Sigmoid colon (tissue), 7 donors: ENCODE data around the gene TGFBR1. TPM values are rescaled to one million over a fixed set of nuclear protein-coding genes. Genes with fewer than 3 reads are reported as not detected.
A peak's percentile ranks its signal among the peaks of the same experiment; 100 is the strongest.

ENCODE experiments used
- DNase-seq: peaks from one replicate; pipeline ENCODE4 v3.0.0-alpha.2; 2019
- H3K27ac ChIP-seq, 4 donors: fragments of 200-600 bp; sonication (generic); one replicate each; pipeline ENCODE4 v1.5.1; 2016 to 2019; ENCODE audit warnings: mild to moderate bottlenecking in 1 of 4
- H3K27me3 ChIP-seq, 3 donors: fragments of 200-600 bp; sonication (generic); one replicate each; pipeline ENCODE4 v1.5.1; 2019; ENCODE audit warnings: mild to moderate bottlenecking in 1 of 3
- H3K36me3 ChIP-seq, 4 donors: fragments of 200-600 bp; sonication (generic); one replicate each; pipeline ENCODE4 v1.5.1; 2016 to 2019
- H3K4me1 ChIP-seq, 4 donors: fragments of 200-600 bp; sonication (generic); one replicate each; pipeline ENCODE4 v1.5.1; 2017 to 2019
- H3K4me3 ChIP-seq, 4 donors: fragments of 200-600 bp; sonication (generic); one replicate each; pipeline ENCODE4 v1.5.1; 2017 to 2019; ENCODE audit warnings: mild to moderate bottlenecking in 2 of 4, moderate library complexity in 1 of 4
- H3K9me3 ChIP-seq, 4 donors: fragments of 200-600 bp in 3 of 4; sonication (generic) in 3 of 4; one replicate each; pipeline versions ENCODE4 v1.5.1 to v1.6.1; 2013 to 2019
- EP300 ChIP-seq, 4 donors: sonication (generic); formaldehyde crosslinking; IDR thresholded peaks; one replicate each; pipeline ENCODE4 v1.6.1; 2017; ENCODE audit warnings: antibody characterized with exemption in 4 of 4
- POLR2A ChIP-seq, 2 donors: fragments of 450-650 bp; IDR thresholded peaks; one replicate each; pipeline ENCODE4 v1.6.1; 2016; ENCODE audit warnings: antibody characterized with exemption in 2 of 2, mild to moderate bottlenecking in 2 of 2, moderate library complexity in 2 of 2
- POLR2AphosphoS5 ChIP-seq, 4 donors: sonication (generic); formaldehyde crosslinking; IDR thresholded peaks; one replicate each; pipeline ENCODE4 v1.6.1; 2017; ENCODE audit warnings: antibody characterized with exemption in 4 of 4
- WGBS, 2 donors: extraction: QIAGEN DNeasy Blood & Tissue Kit; methylation state at CpG; one replicate each; pipeline ENCODE4 v1.1.7; 2013; 5-methylcytosine and 5-hydroxymethylcytosine counted together
- intact Hi-C: fragments of 100-400 bp; cut with DNase I; formaldehyde crosslinking; loops from one replicate; pipeline ENCODE4 v1.15.1; 2023
- polyA plus RNA-seq, 3 donors: library from polyadenylated mRNA; stranded (reverse); fragments of 200-250 nt; gene quantifications; one replicate each; pipeline ENCODE4 v1.2.3, GENCODE V29; 2013
- total RNA-seq, 4 donors: library from RNA; depleted of rRNA; stranded (reverse); fragments of >200 nt; gene quantifications; one replicate each; pipeline ENCODE4 v1.1.0, GENCODE V29; 2016
- TF ChIP-seq, protein P1 (sequence below), 4 experiments: fragments of 450-650 bp in 3 of 4; fragments of 200-600 bp in 1 of 4; IDR thresholded peaks; one replicate each; pipeline ENCODE4 v1.5.1; 2016 to 2019; ENCODE audit warnings: antibody characterized with exemption in 4 of 4, mild to moderate bottlenecking in 3 of 4, moderate library complexity in 2 of 4
- donor health status: healthy with polysubstance abuse.
- donor health status: Bipolar disorder and iron deficiency.
- donor health status: healthy.

Gene TGFBR1
- total and polyA plus RNA-seq, 7 donors = 3.9 to 84.3 (median 48.4) TPM

GRCh38 chr9:99078717-99079116 lies 26.2 kb upstream of the TGFBR1 start:
- H3K27ac ChIP-seq = no peak overlapping the region
- intact Hi-C loops = no loop called here

GRCh38 chr9:99079542-99079941 lies 25.4 kb upstream of the TGFBR1 start:
- H3K4me1 ChIP-seq = peaks cover 0 to 8% (median 5%) of the 10 kb centered on the region in 4 donors
- TF ChIP-seq POLR2A (IDR thresholded peaks at IDR 0.05) = no peak
- TF ChIP-seq EP300 (IDR thresholded peaks at IDR 0.05) = no peak
- TF ChIP-seq, protein P1, sequence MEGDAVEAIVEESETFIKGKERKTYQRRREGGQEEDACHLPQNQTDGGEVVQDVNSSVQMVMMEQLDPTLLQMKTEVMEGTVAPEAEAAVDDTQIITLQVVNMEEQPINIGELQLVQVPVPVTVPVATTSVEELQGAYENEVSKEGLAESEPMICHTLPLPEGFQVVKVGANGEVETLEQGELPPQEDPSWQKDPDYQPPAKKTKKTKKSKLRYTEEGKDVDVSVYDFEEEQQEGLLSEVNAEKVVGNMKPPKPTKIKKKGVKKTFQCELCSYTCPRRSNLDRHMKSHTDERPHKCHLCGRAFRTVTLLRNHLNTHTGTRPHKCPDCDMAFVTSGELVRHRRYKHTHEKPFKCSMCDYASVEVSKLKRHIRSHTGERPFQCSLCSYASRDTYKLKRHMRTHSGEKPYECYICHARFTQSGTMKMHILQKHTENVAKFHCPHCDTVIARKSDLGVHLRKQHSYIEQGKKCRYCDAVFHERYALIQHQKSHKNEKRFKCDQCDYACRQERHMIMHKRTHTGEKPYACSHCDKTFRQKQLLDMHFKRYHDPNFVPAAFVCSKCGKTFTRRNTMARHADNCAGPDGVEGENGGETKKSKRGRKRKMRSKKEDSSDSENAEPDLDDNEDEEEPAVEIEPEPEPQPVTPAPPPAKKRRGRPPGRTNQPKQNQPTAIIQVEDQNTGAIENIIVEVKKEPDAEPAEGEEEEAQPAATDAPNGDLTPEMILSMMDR (IDR thresholded peaks at IDR 0.05) = no peak
- no peak for TF ChIP-seq POLR2AphosphoS5 (IDR thresholded peaks at IDR 0.05)
- H3K9me3 ChIP-seq = no peaks in the 10 kb centered on the region
- no peaks in the 10 kb centered on the region for H3K36me3 ChIP-seq
- 87 to 93% methylated on average over 3 of the region's 3 CpGs for WGBS, 2 donors
- H3K4me3 ChIP-seq = no peak overlapping the region
- peak; percentile 19 for DNase-seq
- no peak overlapping the region for H3K27ac ChIP-seq
- H3K27me3 ChIP-seq = no peaks in the 10 kb centered on the region
- intact Hi-C loops = no loop called here

More at GRCh38 chr9:99078717-99079116, 26.2 kb upstream of the TGFBR1 start:
- 82% methylated on average over 2 of the region's 2 CpGs for WGBS, 2 donors
- no peaks in the 10 kb centered on the region for H3K36me3 ChIP-seq
- no peaks in the 10 kb centered on the region for H3K9me3 ChIP-seq
- peak; percentile 10 for DNase-seq
- H3K4me3 ChIP-seq = no peak overlapping the region
- TF ChIP-seq, protein P1 (IDR thresholded peaks at IDR 0.05) = no peak
- TF ChIP-seq EP300 (IDR thresholded peaks at IDR 0.05) = no peak
- TF ChIP-seq POLR2AphosphoS5 (IDR thresholded peaks at IDR 0.05) = no peak
- TF ChIP-seq POLR2A (IDR thresholded peaks at IDR 0.05) = no peak
- no peaks in the 10 kb centered on the region for H3K27me3 ChIP-seq
- peaks cover 0 to 8% (median 5%) of the 10 kb centered on the region in 4 donors for H3K4me1 ChIP-seq

DNA sequence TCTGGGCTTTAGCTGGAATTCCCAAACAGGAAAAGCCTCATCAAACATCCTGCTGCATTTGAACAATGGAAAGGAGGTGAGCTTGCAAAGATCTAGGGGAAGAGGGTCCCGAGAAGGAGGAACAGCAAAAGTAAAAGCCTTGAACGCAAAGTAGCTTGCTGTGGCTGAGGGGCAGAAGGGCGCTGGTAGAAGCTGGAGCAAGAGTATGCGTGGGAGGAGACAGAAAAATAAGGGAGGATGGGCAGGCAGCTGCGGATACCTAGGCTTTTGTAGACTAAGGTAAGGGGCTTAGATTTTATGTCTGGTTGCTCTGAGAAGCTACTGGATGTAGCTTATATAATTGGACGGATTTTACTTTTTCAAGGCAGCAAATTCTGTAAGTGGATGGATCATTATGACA lies 21.9 kb upstream of the TGFBR1 start:
- Histone ChIP-seq H3K9me3 (no peaks in the 10 kb centered on the region), H3K36me3 (no peaks in the 10 kb centered on the region), H3K27ac (no peak overlapping the region), H3K4me1 (peaks cover 0 to 11% (median 8%) of the 10 kb centered on the region in 4 donors), H3K4me3 (no peak overlapping the region), H3K27me3 (no peaks in the 10 kb centered on the region)
- 75 to 84% methylated on average over 6 of the region's 6 CpGs for WGBS, 2 donors
- intact Hi-C loops = no loop called here
- TF ChIP-seq, protein P1 (IDR thresholded peaks at IDR 0.05) = no peak
- TF ChIP-seq POLR2A (IDR thresholded peaks at IDR 0.05) = no peak
- no peak for TF ChIP-seq POLR2AphosphoS5 (IDR thresholded peaks at IDR 0.05)
- no peak for TF ChIP-seq EP300 (IDR thresholded peaks at IDR 0.05)
- DNase-seq = no peak

- no peak for DNase-seq
- Histone ChIP-seq H3K4me3 (no peak overlapping the region), H3K27ac (peak overlapping the region in 2 of 4 donors; percentile 19 to 44), H3K36me3 (no peaks in the 10 kb centered on the region), H3K4me1 (peaks cover 0 to 11% (median 8%) of the 10 kb centered on the region in 4 donors), H3K27me3 (no peaks in the 10 kb centered on the region), H3K9me3 (no peaks in the 10 kb centered on the region)
- 72 to 75% methylated on average over 12 of the region's 12 CpGs for WGBS, 2 donors
- intact Hi-C loops = no loop called here
- TF ChIP-seq POLR2AphosphoS5 (IDR thresholded peaks at IDR 0.05) (no peak), EP300 (IDR thresholded peaks at IDR 0.05) (no peak), POLR2A (IDR thresholded peaks at IDR 0.05) (no peak)
- TF ChIP-seq, protein P1 (IDR thresholded peaks at IDR 0.05) = no peak
Measured at GRCh38 chr9:99085949-99086948, 18.7 kb upstream of the TGFBR1 start.
